Spinal cord (tissue), 10 donors: ENCODE results near the gene PIK3R4. TPM values are rescaled to one million over a fixed set of nuclear protein-coding genes. Genes with fewer than 3 reads are reported as not detected.

ENCODE experiments used
- DNase-seq, 6 donors: peaks; one replicate each; pipeline versions ENCODE4 v3.0.0 to v3.0.0-alpha.2; 2013 to 2015; ENCODE audit warnings: low spot score in 6 of 6, low read depth in 4 of 6
- H3K27ac ChIP-seq: one replicate; pipeline ENCODE4 v1.5.1; 2013; ENCODE audit warnings: low read depth, low read length, control low read depth
- H3K27me3 ChIP-seq: one replicate; pipeline ENCODE4 v1.6.1; 2013; ENCODE audit warnings: low read length; ENCODE audit not compliant: control insufficient read depth, insufficient read depth
- H3K36me3 ChIP-seq: one replicate; pipeline ENCODE4 v1.6.1; 2013; ENCODE audit warnings: low read length; ENCODE audit not compliant: control insufficient read depth, insufficient read depth
- H3K4me1 ChIP-seq: one replicate; pipeline ENCODE4 v1.6.1; 2013; ENCODE audit warnings: low read length; ENCODE audit not compliant: control insufficient read depth, insufficient read depth
- H3K4me3 ChIP-seq: one replicate; pipeline ENCODE4 v1.5.1; 2013; ENCODE audit warnings: low read depth, low read length, control low read depth
- H3K9me3 ChIP-seq: one replicate; pipeline ENCODE4 v1.6.1; 2013; ENCODE audit warnings: low read length; ENCODE audit not compliant: control insufficient read depth, insufficient read depth
- WGBS: methylation state at CpG from one replicate; pipeline ENCODE4 v1.1.5; 2013; ENCODE audit warnings: missing lambda C conversion rate; ENCODE audit not compliant: insufficient coverage; 5-methylcytosine and 5-hydroxymethylcytosine counted together
- polyA plus RNA-seq, 2 donors: library from polyadenylated mRNA; unstranded; fragments of 120-200 nt; gene quantifications; one replicate each; pipeline ENCODE4 v1.2.1, GENCODE V29; 2013; ENCODE audit not compliant: insufficient read length in 2 of 2
- total RNA-seq, 2 donors: library from RNA; depleted of rRNA in 1 of 2; stranded (reverse); fragments of 120-200 nt in 1 of 2; fragments of >200 nt in 1 of 2; gene quantifications; one replicate each; pipeline versions ENCODE4 v1.2.3 to v1.2.4, GENCODE V29; 2013 to 2014
- donor health status: healthy.

PIK3R4 gene
- total and polyA plus RNA-seq, 4 donors, result 24.3 to 42.2 (median 29.1) TPM

- DNase-seq, result no peak
- Histone ChIP-seq H3K27me3 (no peaks in the 10 kb centered on the region), H3K27ac (no peak overlapping the region), H3K4me3 (no peak overlapping the region), H3K36me3 (no peaks in the 10 kb centered on the region), H3K9me3 (no peaks in the 10 kb centered on the region), H3K4me1 (no peaks in the 10 kb centered on the region)
- no CpG with 5 or more reads among the region's 2 CpGs for WGBS
Observed at GRCh38 chr3:130635285-130635684, 111.3 kb downstream of the PIK3R4 start.

Other genes starting within 250 kb of the PIK3R4 start
- gene COL6A6, start 229.7 kb downstream of the PIK3R4 start, total RNA-seq, result 1 to 10 TPM; 2.2 to 6.2 TPM
- gene COL6A6, start 229.7 kb downstream of the PIK3R4 start, polyA plus RNA-seq, result 1 to 10 TPM in 1 of 2 donors, under 1 TPM in 1; 0.29 to 1.0 TPM
- 100 to 1,000 TPM in 1 of 2 donors, 10 to 100 TPM in 1; 82.5 to 171 TPM for gene ATP2C1, start 147.3 kb upstream of the PIK3R4 start, total RNA-seq
- 100 to 1,000 TPM; 124 to 149 TPM for gene ATP2C1, start 147.3 kb upstream of the PIK3R4 start, polyA plus RNA-seq